NCI-H2107 treated with DMSO at 0.1 percent for 48 hours (cell line): ENCODE measurements around the gene IKZF1.

Source experiments
- DNase-seq: peaks from one replicate; lab custom pipeline; 2025; ENCODE audit not compliant: unreplicated experiment; lab: John Stamatoyannopoulos, UW

The IKZF1 gene

GRCh38 chr7:50282813-50283605, 21.5 kb upstream of the IKZF1 start:
- no peak for DNase-seq

GRCh38 chr7:50283731-50284130, 20.8 kb upstream of the IKZF1 start:
- no peak for DNase-seq

GRCh38 chr7:50284296-50284695, 20.2 kb upstream of the IKZF1 start:
- DNase-seq = no peak

GRCh38 chr7:50285269-50285668, 19.2 kb upstream of the IKZF1 start:
- DNase-seq = no peak

GRCh38 chr7:50287129-50287528, 17.4 kb upstream of the IKZF1 start:
- DNase-seq = no peak

- no peak for DNase-seq
Measured at GRCh38 chr7:50292165-50292757, 12.3 kb upstream of the IKZF1 start.

- DNase-seq = no peak
Measured at GRCh38 chr7:50292763-50293162, 11.8 kb upstream of the IKZF1 start.

GRCh38 chr7:50293509-50294179, 10.9 kb upstream of the IKZF1 start:
- no peak for DNase-seq

- no peak for DNase-seq
Measured at GRCh38 chr7:50295133-50295532, 9.4 kb upstream of the IKZF1 start.

GRCh38 chr7:50296799-50297198, 7.7 kb upstream of the IKZF1 start:
- no peak for DNase-seq

GRCh38 chr7:50298811-50299562, 5.5 kb upstream of the IKZF1 start:
- DNase-seq = no peak

GRCh38 chr7:50300336-50300735, 4.2 kb upstream of the IKZF1 start:
- DNase-seq = no peak

GRCh38 chr7:50302486-50303334, 1.8 kb upstream of the IKZF1 start:
- DNase-seq = no peak

- no peak for DNase-seq
Measured at GRCh38 chr7:50303335-50304128, 984 bp upstream of the IKZF1 start.

- DNase-seq = no peak
Measured at GRCh38 chr7:50304911-50305582, 531 bp downstream of the IKZF1 start.

GRCh38 chr7:50305583-50306493, 1.3 kb downstream of the IKZF1 start:
- DNase-seq = no peak

- no peak for DNase-seq
Measured at GRCh38 chr7:50306494-50307367, 2.2 kb downstream of the IKZF1 start.
